ENCODE measurements around the gene VIP.

Gene VIP

DNA sequence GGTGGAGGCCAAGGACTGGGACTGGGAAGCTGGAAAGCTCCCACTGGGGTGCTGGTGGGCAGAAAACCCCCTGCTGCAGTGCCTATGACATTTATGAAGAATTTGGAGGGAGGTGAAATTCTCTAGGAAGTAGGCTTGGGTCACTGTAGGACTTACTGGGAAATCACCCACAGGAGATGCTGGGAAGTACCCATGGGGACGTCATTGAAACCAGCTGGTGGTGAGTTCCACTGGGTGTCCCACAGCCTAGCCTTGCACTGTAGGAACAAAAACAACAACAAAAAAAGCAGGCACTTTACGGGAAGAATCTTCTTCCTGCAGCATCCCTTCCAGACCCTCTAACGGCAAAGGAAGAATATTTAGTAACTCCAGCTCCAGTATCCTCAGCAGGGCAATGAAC is 26.2 kb downstream of the VIP start:
- H3K27me3 ChIP-seq, result no peaks in the 10 kb centered on the region
- H3K9me3 ChIP-seq, result no peaks in the 10 kb centered on the region
- no peak overlapping the region for H3K4me3 ChIP-seq (ENCODE audit: low read depth in 1 of 2, low read length in 1 of 2)
- TF ChIP-seq, protein P1, sequence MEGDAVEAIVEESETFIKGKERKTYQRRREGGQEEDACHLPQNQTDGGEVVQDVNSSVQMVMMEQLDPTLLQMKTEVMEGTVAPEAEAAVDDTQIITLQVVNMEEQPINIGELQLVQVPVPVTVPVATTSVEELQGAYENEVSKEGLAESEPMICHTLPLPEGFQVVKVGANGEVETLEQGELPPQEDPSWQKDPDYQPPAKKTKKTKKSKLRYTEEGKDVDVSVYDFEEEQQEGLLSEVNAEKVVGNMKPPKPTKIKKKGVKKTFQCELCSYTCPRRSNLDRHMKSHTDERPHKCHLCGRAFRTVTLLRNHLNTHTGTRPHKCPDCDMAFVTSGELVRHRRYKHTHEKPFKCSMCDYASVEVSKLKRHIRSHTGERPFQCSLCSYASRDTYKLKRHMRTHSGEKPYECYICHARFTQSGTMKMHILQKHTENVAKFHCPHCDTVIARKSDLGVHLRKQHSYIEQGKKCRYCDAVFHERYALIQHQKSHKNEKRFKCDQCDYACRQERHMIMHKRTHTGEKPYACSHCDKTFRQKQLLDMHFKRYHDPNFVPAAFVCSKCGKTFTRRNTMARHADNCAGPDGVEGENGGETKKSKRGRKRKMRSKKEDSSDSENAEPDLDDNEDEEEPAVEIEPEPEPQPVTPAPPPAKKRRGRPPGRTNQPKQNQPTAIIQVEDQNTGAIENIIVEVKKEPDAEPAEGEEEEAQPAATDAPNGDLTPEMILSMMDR (IDR thresholded peaks at IDR 0.05), result no peak
- no peaks in the 10 kb centered on the region for H3K36me3 ChIP-seq
- no peaks in the 10 kb centered on the region for H3K4me1 ChIP-seq (ENCODE audit: control insufficient read depth in 1 of 2, insufficient read depth in 1 of 2, low read depth in 1 of 2, low read length in 1 of 2)
- H3K27ac ChIP-seq, result no peak overlapping the region

DNA sequence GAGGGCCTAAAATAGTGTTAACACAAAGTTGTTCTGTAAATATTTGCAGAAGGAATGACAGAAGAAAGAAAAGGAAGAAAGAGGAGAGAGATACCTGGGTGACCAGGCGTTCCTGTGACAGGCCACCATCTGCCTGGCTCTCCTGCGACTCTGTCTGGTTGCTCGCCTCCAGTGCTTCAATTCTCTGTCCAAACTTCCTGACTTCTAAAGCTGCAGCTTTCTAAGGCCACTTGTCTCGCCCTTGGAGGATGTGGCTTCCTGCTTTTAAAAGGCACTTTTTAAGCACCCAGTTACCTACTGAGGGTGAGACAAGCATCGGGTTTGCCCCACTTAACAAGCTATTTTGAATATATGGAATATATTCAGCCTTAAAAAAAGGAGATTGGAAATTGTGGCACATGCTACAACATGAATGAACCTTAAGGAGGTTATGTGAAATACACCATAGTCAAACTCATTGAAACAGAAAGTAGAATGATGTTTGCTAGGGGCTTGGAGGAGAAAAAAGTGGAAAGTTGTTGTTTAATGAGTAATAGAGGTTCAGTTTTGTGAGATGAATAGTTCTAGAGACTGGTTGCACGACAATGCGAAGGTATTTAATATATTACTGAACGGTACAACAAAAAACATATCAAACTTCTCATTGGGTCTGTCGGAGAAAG is 32.8 kb downstream of the VIP start:
- Histone ChIP-seq H3K4me1 (ENCODE audit: control insufficient read depth in 1 of 2, insufficient read depth in 1 of 2, low read depth in 1 of 2, low read length in 1 of 2) (no peaks in the 10 kb centered on the region), H3K9me3 (no peaks in the 10 kb centered on the region), H3K36me3 (no peaks in the 10 kb centered on the region), H3K27me3 (no peaks in the 10 kb centered on the region), H3K4me3 (ENCODE audit: low read depth in 1 of 2, low read length in 1 of 2) (no peak overlapping the region), H3K27ac (no peak overlapping the region)
- TF ChIP-seq, protein P1 (IDR thresholded peaks at IDR 0.05), result no peak

DNA sequence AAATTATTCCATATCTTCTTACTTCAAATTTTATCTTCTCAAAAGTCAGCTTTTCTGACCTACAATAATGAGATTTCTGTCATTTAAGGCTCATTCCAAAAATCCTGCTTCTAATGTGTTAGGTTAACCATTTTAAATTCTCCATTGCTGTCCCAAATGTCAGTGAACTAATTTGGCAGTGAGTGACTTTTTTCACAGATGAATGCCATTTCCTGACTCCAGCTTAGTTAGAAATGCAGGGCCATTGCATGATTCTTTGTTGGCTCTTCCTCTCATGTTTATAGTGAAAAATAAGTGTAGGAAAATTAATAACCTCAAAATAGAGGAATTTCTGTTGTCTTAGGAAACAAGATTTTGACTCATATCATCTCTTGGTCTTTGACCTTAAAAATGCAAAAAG is 44.1 kb downstream of the VIP start:
- Histone ChIP-seq H3K27ac (no peak overlapping the region), H3K4me1 (ENCODE audit: control insufficient read depth in 1 of 2, insufficient read depth in 1 of 2, low read depth in 1 of 2, low read length in 1 of 2) (no peaks in the 10 kb centered on the region), H3K9me3 (no peaks in the 10 kb centered on the region), H3K4me3 (ENCODE audit: low read depth in 1 of 2, low read length in 1 of 2) (no peak overlapping the region), H3K36me3 (no peaks in the 10 kb centered on the region), H3K27me3 (no peaks in the 10 kb centered on the region)
- TF ChIP-seq, protein P1 (IDR thresholded peaks at IDR 0.05), result no peak

DNA sequence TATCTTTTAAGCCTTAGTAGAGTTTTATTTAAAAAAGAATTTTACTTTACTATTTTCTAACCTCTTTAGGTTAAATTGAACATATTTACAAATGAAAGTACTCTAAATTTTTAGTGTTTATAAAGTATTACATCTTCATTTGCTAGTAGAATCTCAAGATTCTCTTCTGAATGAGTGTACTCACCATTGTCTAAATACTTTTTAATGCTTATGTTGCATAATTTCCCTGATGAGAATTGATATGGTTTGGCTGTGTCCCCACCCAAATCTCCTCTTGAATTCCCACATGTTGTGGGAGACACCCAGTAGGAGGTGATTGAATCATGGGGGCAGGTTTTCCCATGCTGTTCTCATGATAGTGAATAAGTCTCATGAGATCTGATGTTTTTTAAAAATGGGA is 53.6 kb downstream of the VIP start:
- no peaks in the 10 kb centered on the region for H3K27me3 ChIP-seq
- no peak overlapping the region for H3K27ac ChIP-seq
- no peaks in the 10 kb centered on the region for H3K36me3 ChIP-seq
- no peaks in the 10 kb centered on the region for H3K9me3 ChIP-seq
- TF ChIP-seq, protein P1 (IDR thresholded peaks at IDR 0.05), result no peak
- no peaks in the 10 kb centered on the region for H3K4me1 ChIP-seq (ENCODE audit: control insufficient read depth in 1 of 2, insufficient read depth in 1 of 2, low read depth in 1 of 2, low read length in 1 of 2)
- H3K4me3 ChIP-seq (ENCODE audit: low read depth in 1 of 2, low read length in 1 of 2), result no peak overlapping the region
